PC-9 (cell line): ENCODE data around the gene NFATC1.

Source experiments
- EZH2 ChIP-seq: fragments of 200-600 bp; sonication (generic); IDR thresholded peaks from 2 replicates; pipeline ENCODE4 v1.8.0; 2017; ENCODE audit warnings: antibody characterized with exemption, low read depth
- TF ChIP-seq, protein P1 (sequence below): fragments of 200-600 bp; sonication (generic); conservative IDR thresholded peaks from 2 replicates; pipeline ENCODE4 v1.6.1; 2017; ENCODE audit warnings: mixed run types, antibody characterized with exemption, mild to moderate bottlenecking, moderate library complexity

DNA sequence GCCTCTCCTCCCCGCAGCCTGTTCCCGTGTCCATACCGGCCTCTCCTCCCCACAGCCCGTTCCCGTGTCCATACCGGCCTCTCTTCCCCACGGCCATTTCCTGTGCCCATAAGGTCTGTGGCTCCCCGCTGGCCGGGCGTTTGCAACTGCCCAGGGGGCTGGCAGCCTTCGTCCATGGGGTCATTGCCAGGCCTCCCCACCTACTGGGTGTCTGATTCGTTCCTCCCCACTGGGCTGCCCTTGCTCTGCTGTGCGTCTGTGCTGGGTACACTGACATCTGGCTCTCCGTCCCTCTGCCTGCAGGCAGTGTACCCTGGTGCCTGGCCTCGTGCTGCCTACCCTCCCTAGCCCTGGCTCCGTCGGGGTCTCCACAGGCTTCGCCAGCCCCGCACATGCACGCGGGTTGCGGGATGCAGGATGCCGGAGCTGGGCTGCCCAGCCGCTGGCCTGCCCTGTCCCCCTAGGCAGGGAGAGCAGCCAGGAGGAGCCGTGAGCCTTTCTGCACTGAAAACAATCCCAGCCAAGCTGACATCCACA, 67.8 kb downstream of the NFATC1 start:
- TF ChIP-seq, protein P1, sequence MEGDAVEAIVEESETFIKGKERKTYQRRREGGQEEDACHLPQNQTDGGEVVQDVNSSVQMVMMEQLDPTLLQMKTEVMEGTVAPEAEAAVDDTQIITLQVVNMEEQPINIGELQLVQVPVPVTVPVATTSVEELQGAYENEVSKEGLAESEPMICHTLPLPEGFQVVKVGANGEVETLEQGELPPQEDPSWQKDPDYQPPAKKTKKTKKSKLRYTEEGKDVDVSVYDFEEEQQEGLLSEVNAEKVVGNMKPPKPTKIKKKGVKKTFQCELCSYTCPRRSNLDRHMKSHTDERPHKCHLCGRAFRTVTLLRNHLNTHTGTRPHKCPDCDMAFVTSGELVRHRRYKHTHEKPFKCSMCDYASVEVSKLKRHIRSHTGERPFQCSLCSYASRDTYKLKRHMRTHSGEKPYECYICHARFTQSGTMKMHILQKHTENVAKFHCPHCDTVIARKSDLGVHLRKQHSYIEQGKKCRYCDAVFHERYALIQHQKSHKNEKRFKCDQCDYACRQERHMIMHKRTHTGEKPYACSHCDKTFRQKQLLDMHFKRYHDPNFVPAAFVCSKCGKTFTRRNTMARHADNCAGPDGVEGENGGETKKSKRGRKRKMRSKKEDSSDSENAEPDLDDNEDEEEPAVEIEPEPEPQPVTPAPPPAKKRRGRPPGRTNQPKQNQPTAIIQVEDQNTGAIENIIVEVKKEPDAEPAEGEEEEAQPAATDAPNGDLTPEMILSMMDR: no peak
- TF ChIP-seq EZH2: no peak
